CD14-positive monocyte (primary cell): ENCODE data around the gene R3HDM1. TPM values are rescaled to one million over a fixed set of nuclear protein-coding genes. Genes with fewer than 3 reads are reported as not detected.
"Not testable (repeated sequence)": the region's sequence is repeated elsewhere in the genome, so short reads cannot be mapped to it uniquely, and the experiment has no call there.

Experiments used
- DNase-seq, 3 donors: peaks; one replicate each; pipeline ENCODE4 v3.0.0-alpha.2; 2011 to 2022
- H2AFZ ChIP-seq: 2 replicates; pipeline ENCODE4 v1.6.0; 2012; ENCODE audit warnings: mild to moderate bottlenecking, low read depth, low read length, inconsistent platforms; ENCODE audit not compliant: insufficient read depth, poor library complexity, severe bottlenecking
- H3K27ac ChIP-seq, 2 donors: 1 replicate in 1 of 2; 2 replicates in 1 of 2; pipeline ENCODE4 v1.5.1; 2012 to 2013; ENCODE audit warnings: low read length in 2 of 2, control low read depth in 1 of 2, inconsistent platforms in 1 of 2, low read depth in 1 of 2, mild to moderate bottlenecking in 1 of 2
- H3K27me3 ChIP-seq, 2 donors: one replicate each; pipeline versions ENCODE4 v1.6.0 to v1.6.1; 2011 to 2013; ENCODE audit warnings: low read length in 2 of 2; ENCODE audit not compliant: control insufficient read depth in 2 of 2, insufficient read depth in 2 of 2
- H3K36me3 ChIP-seq, 2 donors: replicated peaks in 1 of 2; 1 replicate in 1 of 2; 2 replicates in 1 of 2; pipeline versions ENCODE4 v1.5.1 to v1.6.1; 2012 to 2013; ENCODE audit warnings: low read length in 2 of 2, control low read depth in 1 of 2, inconsistent platforms in 1 of 2, mild to moderate bottlenecking in 1 of 2; ENCODE audit not compliant: insufficient read depth in 2 of 2, control insufficient read depth in 1 of 2
- H3K4me1 ChIP-seq, 2 donors: 1 replicate in 1 of 2; 2 replicates in 1 of 2; pipeline versions ENCODE4 v1.5.1 to v1.6.1; 2012 to 2013; ENCODE audit warnings: low read length in 2 of 2, control low read depth in 1 of 2, inconsistent platforms in 1 of 2, mild to moderate bottlenecking in 1 of 2, moderate library complexity in 1 of 2; ENCODE audit not compliant: insufficient read depth in 2 of 2, control insufficient read depth in 1 of 2
- H3K4me2 ChIP-seq: replicated peaks from 2 replicates; pipeline ENCODE3; 2012; ENCODE audit warnings: low read length, moderate library complexity, mild to moderate bottlenecking; ENCODE audit not compliant: poor library complexity, severe bottlenecking; ENCODE audit errors: extremely low read depth
- H3K4me3 ChIP-seq, 3 experiments: fragments of 200-600 bp in 1 of 3; sonication (generic) in 1 of 3; replicated peaks in 1 of 3; 1 replicate in 2 of 3; 2 replicates in 1 of 3; pipeline ENCODE4 v1.5.1; 2011 to 2013; ENCODE audit warnings: low read length in 3 of 3, mild to moderate bottlenecking in 3 of 3, control low read depth in 2 of 3, low read depth in 2 of 3, inconsistent platforms in 1 of 3, moderate library complexity in 1 of 3
- H3K79me2 ChIP-seq: 2 replicates; pipeline ENCODE4 v1.6.0; 2012; ENCODE audit warnings: mild to moderate bottlenecking, control low read depth, inconsistent platforms, low read length, moderate library complexity; ENCODE audit not compliant: insufficient read depth
- H3K9ac ChIP-seq: 2 replicates; pipeline ENCODE4 v1.6.0; 2017; ENCODE audit warnings: low read length, mild to moderate bottlenecking; ENCODE audit not compliant: insufficient read depth, poor library complexity, severe bottlenecking
- H3K9me3 ChIP-seq, 2 donors: replicated peaks in 1 of 2; 1 replicate in 1 of 2; 2 replicates in 1 of 2; pipeline versions ENCODE4 v1.5.1 to v1.6.1; 2012 to 2013; ENCODE audit warnings: low read length in 2 of 2, control low read depth in 1 of 2; ENCODE audit not compliant: control insufficient read depth in 1 of 2, insufficient read depth in 1 of 2
- H4K20me1 ChIP-seq: 2 replicates; pipeline ENCODE4 v1.6.0; 2012; ENCODE audit warnings: mild to moderate bottlenecking, low read length, control low read depth, moderate library complexity; ENCODE audit not compliant: insufficient read depth
- H3K27ac Mint-ChIP-seq, 7 donors: one replicate each; pipeline ENCODE4 v1.8.0; 2020; ENCODE audit warnings: mild to moderate bottlenecking in 7 of 7, mixed read lengths in 7 of 7, moderate library complexity in 6 of 7, inconsistent platforms in 2 of 7
- H3K27me3 Mint-ChIP-seq, 3 donors: one replicate each; pipeline ENCODE4 v1.8.0; 2021 to 2022; ENCODE audit warnings: low read depth in 3 of 3, mild to moderate bottlenecking in 3 of 3, mixed read lengths in 3 of 3, moderate library complexity in 3 of 3, inconsistent platforms in 1 of 3
- H3K36me3 Mint-ChIP-seq, 2 donors: one replicate each; pipeline ENCODE4 v1.8.0; 2020; ENCODE audit warnings: mixed read lengths in 2 of 2, inconsistent platforms in 1 of 2, mild to moderate bottlenecking in 1 of 2
- H3K4me1 Mint-ChIP-seq: one replicate; pipeline ENCODE4 v1.8.0; 2020; ENCODE audit warnings: mild to moderate bottlenecking, mixed read lengths
- H3K4me3 Mint-ChIP-seq, 2 donors: one replicate each; pipeline ENCODE4 v1.8.0; 2020; ENCODE audit warnings: mild to moderate bottlenecking in 2 of 2, mixed read lengths in 2 of 2, moderate library complexity in 1 of 2
- H3K9me3 Mint-ChIP-seq, 7 donors: one replicate each; pipeline ENCODE4 v1.8.0; 2020 to 2022; ENCODE audit warnings: mixed read lengths in 7 of 7, mild to moderate bottlenecking in 6 of 7, moderate library complexity in 6 of 7, inconsistent platforms in 2 of 7
- WGBS: methylation state at CpG from one replicate; pipeline ENCODE4 v1.1.5; 2013; ENCODE audit warnings: missing lambda C conversion rate; ENCODE audit not compliant: insufficient coverage; 5-methylcytosine and 5-hydroxymethylcytosine counted together
- intact Hi-C, 2 donors: fragments of 100-400 bp; cut with micrococcal nuclease; formaldehyde crosslinking; loops; one replicate each; pipeline versions ENCODE4 v1.15.0 to v1.15.1; 2023
- polyA plus RNA-seq, 3 donors: library from polyadenylated mRNA; depleted of rRNA in 1 of 3; unstranded in 2 of 3; stranded (reverse) in 1 of 3; fragments of 300-500 nt in 2 of 3; fragments of >200 nt in 1 of 3; fragmentation: Illumina TruSeq in 2 of 3; gene quantifications; 1 replicate in 2 of 3; 2 replicates in 1 of 3; pipeline ENCODE4 v1.2.3, GENCODE V29; 2012 to 2021
- TF ChIP-seq, protein P1 (sequence below): fragments of 200-600 bp; IDR thresholded peaks from one replicate; pipeline ENCODE4 v1.8.0; 2022; ENCODE audit warnings: antibody characterized with exemption, mild to moderate bottlenecking

R3HDM1 gene
- polyA plus RNA-seq, 3 donors: 5.4 to 24.5 (median 13.1) TPM

DNA sequence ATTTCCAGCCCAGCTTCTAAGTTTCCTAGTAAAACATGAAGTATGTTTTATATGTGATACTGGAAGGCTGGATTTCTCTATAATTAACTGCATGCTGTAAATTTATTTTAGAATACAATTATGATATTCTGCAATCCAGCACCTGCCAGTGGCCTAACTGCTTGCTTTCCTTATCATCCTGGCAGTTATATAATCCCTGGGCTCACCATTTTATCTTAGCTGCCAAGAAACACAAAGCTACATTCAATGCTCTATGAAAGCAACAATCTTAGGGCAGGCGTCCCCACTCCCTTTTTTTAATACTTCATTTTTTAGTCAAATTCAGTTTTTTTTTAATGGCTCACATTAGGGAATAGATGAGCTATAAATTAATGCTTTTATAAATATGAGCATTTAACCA, 172.0 kb downstream of the R3HDM1 start:
- H3K9me3 Mint-ChIP-seq: peaks cover 0 to 3% (median 0%) of the 10 kb centered on the region in 7 donors
- Histone ChIP-seq H3K9ac (no peak overlapping the region), H4K20me1 (no peaks in the 10 kb centered on the region), H2AFZ (no peak overlapping the region), H3K79me2 (no peaks in the 10 kb centered on the region), H3K4me3 (no peak overlapping the region), H3K9me3 (no peaks in the 10 kb centered on the region), H3K4me2 (no peak overlapping the region), H3K27me3 (no peaks in the 10 kb centered on the region), H3K27ac (no peak overlapping the region), H3K4me1 (no peaks in the 10 kb centered on the region), H3K36me3 (no peaks in the 10 kb centered on the region)
- H3K27ac Mint-ChIP-seq: no peak overlapping the region
- no peak for DNase-seq
- H3K4me1 Mint-ChIP-seq: no peaks in the 10 kb centered on the region
- no peaks in the 10 kb centered on the region for H3K27me3 Mint-ChIP-seq
- WGBS: no CpG with 5 or more reads among the region's 1 CpG
- no peak overlapping the region for H3K4me3 Mint-ChIP-seq
- TF ChIP-seq, protein P1, sequence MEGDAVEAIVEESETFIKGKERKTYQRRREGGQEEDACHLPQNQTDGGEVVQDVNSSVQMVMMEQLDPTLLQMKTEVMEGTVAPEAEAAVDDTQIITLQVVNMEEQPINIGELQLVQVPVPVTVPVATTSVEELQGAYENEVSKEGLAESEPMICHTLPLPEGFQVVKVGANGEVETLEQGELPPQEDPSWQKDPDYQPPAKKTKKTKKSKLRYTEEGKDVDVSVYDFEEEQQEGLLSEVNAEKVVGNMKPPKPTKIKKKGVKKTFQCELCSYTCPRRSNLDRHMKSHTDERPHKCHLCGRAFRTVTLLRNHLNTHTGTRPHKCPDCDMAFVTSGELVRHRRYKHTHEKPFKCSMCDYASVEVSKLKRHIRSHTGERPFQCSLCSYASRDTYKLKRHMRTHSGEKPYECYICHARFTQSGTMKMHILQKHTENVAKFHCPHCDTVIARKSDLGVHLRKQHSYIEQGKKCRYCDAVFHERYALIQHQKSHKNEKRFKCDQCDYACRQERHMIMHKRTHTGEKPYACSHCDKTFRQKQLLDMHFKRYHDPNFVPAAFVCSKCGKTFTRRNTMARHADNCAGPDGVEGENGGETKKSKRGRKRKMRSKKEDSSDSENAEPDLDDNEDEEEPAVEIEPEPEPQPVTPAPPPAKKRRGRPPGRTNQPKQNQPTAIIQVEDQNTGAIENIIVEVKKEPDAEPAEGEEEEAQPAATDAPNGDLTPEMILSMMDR: no peak
- H3K36me3 Mint-ChIP-seq: peaks cover 2 to 5% of the 10 kb centered on the region in 2 donors
- intact Hi-C loops: loop anchor here in 1 of 2 donors (10.0 kb wide), 1 partner anchor 698 kb away; no protein-coding TSS in a partner anchor

GRCh38 chr2:135704075-135704474, 172.8 kb downstream of the R3HDM1 start:
- not testable (repeated sequence) for H3K4me3 ChIP-seq, H3K36me3 ChIP-seq, H3K9ac ChIP-seq, H3K27ac ChIP-seq, H3K9me3 ChIP-seq, H3K4me1 Mint-ChIP-seq, H3K4me2 ChIP-seq, DNase-seq, H3K79me2 ChIP-seq, H4K20me1 ChIP-seq, H3K27ac Mint-ChIP-seq, H3K27me3 ChIP-seq, H3K36me3 Mint-ChIP-seq, H2AFZ ChIP-seq, H3K4me1 ChIP-seq, H3K9me3 Mint-ChIP-seq, H3K27me3 Mint-ChIP-seq, H3K4me3 Mint-ChIP-seq
- intact Hi-C loops: loop anchor here in 1 of 2 donors (10.0 kb wide), 1 partner anchor 699 kb away; no protein-coding TSS in a partner anchor
- WGBS: 97% methylated on average over 4 of the region's 5 CpGs
